Measurements from ENCODE around the gene TRPM2.

Gene TRPM2

GRCh38 chr21:44322621-44323325 is 30.6 kb upstream of the TRPM2 start:
- FAIRE-seq: no peak

GRCh38 chr21:44323591-44323990 is 29.8 kb upstream of the TRPM2 start:
- FAIRE-seq: no peak

- no peak for FAIRE-seq
Measured at GRCh38 chr21:44324106-44324853, 29.1 kb upstream of the TRPM2 start.

GRCh38 chr21:44324854-44325107 is 28.6 kb upstream of the TRPM2 start:
- FAIRE-seq: no peak

GRCh38 chr21:44325386-44326271 is 27.8 kb upstream of the TRPM2 start:
- no peak for FAIRE-seq

GRCh38 chr21:44326272-44326647 is 27.2 kb upstream of the TRPM2 start:
- no peak for FAIRE-seq

GRCh38 chr21:44326716-44327602 is 26.5 kb upstream of the TRPM2 start:
- no peak for FAIRE-seq

GRCh38 chr21:44327603-44327974 is 25.8 kb upstream of the TRPM2 start:
- FAIRE-seq: no peak

GRCh38 chr21:44328242-44328895 is 25.1 kb upstream of the TRPM2 start:
- FAIRE-seq: no peak

GRCh38 chr21:44329086-44329889 is 24.1 kb upstream of the TRPM2 start:
- no peak for FAIRE-seq

GRCh38 chr21:44329971-44330681 is 23.3 kb upstream of the TRPM2 start:
- no peak for FAIRE-seq

- no peak for FAIRE-seq
Measured at GRCh38 chr21:44330698-44331097, 22.7 kb upstream of the TRPM2 start.

GRCh38 chr21:44331209-44331608 is 22.2 kb upstream of the TRPM2 start:
- FAIRE-seq: no peak

- FAIRE-seq: no peak
Measured at GRCh38 chr21:44331650-44332307, 21.6 kb upstream of the TRPM2 start.

GRCh38 chr21:44332383-44332782 is 21.0 kb upstream of the TRPM2 start:
- FAIRE-seq: no peak

GRCh38 chr21:44332965-44333364 is 20.5 kb upstream of the TRPM2 start:
- no peak for FAIRE-seq

- no peak for FAIRE-seq
Measured at GRCh38 chr21:44333509-44334328, 19.7 kb upstream of the TRPM2 start.

GRCh38 chr21:44334329-44335030 is 18.9 kb upstream of the TRPM2 start:
- FAIRE-seq: no peak
